ENCODE data around the gene PSMD12.
A peak's percentile ranks its signal among the peaks of the same experiment; 100 is the strongest.
"Not testable (repeated sequence)": the region's sequence is repeated elsewhere in the genome, so short reads cannot be mapped to it uniquely, and the experiment has no call there.

The PSMD12 gene

DNA sequence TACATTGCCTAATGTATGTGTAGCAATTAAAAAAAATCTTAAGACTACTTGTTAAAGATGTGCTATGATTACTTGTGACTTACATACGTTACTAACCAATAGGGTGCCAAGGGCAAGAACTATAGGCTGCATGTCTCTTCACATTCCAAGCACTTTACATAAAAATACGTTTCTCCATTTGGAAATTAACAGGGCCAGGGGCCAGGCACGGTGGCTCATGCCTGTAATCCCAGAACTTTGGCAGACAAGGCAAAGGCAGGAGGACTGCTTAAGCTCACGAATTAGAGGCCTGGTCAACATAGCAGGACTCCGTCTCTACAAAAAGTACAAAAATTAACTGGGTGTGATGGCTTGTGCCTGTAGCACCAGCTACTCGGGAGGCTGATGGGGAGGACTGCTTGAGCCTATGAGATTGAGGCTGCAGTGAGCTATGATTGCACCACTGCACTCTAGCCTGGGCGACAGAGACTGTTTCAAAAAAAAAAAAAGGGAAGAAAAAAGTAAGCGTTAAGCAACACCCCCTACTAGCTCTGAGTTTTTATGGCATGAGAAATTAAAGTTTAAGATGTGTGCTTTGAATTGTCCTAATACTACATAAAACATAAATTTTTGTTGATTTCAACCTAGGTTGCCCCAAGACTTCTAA lies 12.3 kb downstream of the PSMD12 start:
- FAIRE-seq = no peak

DNA sequence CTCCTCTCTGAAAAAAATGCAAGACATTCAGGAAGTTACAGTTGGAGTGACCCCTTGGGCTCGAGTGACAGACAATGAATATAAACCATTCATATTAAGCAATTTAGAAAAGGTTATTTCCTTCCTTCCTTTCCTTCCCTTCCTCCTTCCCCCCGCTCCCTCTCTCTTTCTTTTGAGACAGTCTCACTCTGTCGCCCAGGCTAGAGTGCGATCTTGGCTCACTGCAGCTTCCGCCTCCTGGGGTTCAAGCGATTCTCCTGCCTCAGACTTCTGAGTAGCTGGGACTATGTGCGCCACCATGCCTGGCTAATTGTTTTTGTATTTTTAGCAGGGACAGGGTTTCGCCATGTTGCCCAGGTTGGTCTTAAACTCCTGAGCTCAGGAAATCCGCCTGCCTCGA lies 13.2 kb downstream of the PSMD12 start:
- FAIRE-seq = no peak

DNA sequence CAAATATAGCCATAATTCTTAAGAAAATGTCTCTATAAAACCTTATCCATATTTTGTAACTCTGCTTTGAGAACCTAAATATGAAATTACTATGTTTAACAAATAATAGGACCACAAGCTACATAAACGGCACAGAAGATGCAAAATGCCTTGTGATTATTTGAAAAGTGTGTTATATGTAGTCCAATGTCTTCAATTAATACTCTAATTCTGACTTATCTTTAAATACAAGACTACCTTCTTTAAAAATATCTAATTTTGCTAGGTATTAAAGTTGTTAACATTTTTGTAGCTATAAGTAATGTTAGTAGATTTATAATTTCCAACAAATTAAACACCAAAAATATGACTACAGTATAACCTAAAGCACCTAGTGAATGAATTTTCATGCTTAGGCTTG lies 17.0 kb downstream of the PSMD12 start:
- FAIRE-seq = peak; percentile 43

DNA sequence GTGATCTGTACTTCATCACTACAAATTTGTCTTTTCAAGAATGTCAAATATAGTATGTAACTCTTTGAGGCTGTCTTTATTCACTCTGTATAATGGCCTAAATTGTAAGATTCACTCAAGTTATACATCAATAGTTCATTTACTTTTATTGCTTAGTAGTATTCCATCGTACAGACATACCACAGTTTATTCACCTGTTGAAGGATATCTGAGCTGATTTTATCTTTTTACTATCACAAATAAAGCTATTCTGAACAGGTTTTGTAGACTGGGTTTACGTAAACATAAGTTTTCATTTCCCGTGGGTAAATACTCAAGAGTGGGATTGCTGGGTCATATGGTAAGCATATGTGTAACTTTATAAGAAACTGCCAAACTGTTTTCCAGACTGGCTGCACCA lies 18.6 kb downstream of the PSMD12 start:
- FAIRE-seq = no peak

DNA sequence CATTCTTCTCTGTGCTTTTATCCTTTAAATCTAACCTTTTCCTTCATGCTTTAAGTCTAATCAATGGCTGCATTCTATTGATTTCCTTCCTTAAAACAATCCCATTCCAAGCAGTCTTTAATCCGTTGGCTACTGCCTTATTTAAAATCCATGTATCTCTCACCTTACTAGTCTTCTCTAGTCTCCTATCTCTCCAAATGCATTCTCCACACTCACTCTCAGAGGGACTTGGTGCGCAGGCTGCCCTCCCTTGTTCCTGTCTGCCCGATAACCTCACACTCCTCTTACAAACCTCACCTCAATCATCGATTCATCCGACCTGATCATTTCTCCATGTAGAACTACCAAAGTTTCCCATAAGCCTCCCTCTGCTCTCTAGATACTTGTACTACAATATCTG lies 23.1 kb downstream of the PSMD12 start:
- FAIRE-seq = no peak

DNA sequence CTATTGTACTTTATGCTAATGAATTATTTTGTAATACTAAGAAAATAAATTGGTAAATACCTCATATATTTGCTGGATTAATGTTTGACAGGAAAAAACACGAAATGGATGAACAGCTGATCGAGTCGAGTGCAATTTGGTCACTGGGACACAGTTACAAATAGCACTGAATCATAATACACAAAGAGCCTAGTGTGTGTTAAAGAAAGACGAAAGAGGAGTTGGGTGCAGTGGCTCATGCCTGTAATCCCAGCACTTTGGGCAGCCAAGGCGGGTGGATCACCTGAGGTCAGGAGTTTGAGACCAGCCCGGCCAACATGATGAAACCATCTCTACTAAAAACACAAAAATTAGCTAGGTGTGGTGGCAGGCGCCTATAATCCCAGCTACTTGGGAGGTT lies 28.0 kb downstream of the PSMD12 start:
- not testable (repeated sequence) for FAIRE-seq

DNA sequence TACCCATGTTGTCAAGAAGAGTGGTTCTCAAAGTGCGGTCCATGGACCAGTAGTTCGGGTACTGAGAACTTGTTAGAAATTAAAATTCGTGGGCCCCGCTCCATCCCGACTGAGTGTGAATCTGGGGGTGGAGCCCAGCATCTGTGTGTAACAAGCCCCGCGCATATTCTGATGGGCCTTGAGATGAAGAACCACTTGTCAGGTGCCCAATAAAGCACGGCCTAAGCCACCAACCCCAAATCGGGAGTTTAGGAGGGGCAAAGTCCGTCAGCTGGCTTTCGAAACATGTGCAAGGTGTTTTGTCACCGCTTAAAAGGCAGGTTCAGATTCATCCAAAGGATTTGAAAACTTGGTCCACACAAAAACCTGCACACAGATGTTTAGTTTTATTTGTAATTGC lies 29.5 kb downstream of the PSMD12 start:
- FAIRE-seq = no peak

DNA sequence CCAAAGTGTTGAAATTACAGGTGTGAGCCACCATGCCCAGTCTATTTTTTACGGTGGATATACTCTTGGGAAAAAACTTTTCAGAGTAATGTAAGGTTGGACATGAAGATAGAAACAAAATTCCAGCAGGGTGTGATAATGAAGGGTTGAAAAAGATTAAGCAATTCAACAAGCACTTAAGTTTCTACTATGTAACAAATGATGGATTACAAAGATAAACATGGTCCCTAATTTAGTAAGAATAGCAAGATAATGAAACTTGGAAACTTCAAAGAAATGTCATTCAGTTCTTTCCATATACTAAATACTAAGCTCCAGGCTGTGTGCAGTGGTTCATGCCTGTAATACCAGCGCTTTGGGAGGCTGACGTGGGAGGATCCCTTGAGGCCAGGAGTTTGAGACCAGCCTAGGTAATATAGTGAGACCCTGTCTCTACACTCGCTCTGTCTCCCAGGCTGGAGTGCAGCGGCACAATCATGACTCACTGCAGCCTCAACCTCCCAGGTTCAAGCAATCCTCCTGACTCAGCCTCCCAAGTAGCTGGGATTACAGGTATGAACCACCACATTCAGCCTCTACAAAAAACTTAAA lies 31.0 kb downstream of the PSMD12 start:
- no peak for FAIRE-seq

DNA sequence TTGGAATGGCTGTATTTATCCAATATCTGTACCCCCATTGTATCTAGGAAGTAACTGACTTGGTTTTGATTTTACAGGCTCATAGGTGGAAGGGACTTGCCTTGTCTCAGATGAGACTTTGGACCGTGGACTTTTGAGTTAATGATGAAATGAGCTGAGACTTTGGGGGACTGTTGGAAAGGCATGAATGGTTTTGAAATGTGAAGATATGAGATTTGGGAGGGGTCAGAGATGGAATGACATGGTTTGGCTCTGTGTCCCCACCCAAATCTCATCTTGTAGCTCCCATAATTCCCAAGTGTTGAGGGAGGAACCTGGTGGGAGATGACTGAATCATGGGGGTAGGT lies 34.2 kb downstream of the PSMD12 start:
- not testable (repeated sequence) for FAIRE-seq

DNA sequence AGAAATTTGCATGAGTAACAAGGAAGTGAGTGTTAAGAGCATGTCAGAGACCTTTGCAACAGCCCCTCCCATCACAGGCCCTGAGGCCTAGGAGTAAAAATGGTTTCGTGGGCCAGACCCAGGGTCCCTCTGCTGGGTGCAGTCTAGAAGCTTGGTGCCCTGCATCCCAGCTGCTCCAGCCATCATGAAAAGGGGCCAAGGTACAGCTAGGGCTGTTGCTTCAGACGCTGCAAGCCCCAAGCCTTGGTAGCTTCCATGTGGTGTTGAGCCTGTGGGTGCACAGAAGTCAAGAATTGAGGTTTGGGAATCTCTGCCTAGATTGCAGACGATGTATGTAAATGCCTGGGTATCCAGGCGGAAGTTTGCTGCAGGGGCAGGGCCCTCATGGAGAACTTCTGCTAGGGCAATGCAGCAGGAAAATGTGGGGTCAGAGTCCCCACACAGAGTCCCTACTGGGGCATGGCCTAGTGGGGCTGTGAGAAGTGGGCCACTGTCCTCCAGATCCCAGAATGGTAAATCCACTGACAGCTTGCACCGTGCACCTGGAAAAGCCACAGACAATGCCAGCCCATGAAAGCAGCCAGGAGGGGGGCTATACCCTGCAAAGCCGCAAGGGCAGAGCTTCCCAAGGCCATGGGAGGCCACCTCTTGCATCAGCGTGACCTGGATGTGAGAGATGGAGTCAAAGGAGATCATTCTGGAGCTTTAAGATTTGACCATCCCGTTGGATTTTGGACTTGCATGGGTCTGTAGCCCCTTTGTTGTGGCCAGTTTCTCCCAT lies 34.8 kb downstream of the PSMD12 start:
- not testable (repeated sequence) for FAIRE-seq

DNA sequence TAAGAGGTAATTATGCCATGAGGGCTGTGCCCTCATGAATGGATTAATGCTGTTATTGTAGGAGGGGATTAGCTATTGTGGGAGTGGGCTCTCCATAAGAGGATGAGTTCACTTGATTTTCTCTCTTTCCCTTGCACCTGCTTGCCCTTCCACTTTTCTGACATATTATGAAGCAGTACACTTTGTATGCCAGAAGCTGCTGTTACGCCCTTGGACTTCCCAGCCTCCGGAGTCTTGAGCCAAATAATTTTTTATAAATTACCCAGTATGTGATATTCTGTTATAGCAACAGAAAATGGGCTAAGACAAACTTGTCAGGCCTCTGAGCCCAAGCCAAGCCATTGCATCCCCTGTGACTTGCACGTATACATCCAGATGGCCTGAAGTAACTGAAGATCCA lies 38.4 kb downstream of the PSMD12 start:
- no peak for FAIRE-seq

DNA sequence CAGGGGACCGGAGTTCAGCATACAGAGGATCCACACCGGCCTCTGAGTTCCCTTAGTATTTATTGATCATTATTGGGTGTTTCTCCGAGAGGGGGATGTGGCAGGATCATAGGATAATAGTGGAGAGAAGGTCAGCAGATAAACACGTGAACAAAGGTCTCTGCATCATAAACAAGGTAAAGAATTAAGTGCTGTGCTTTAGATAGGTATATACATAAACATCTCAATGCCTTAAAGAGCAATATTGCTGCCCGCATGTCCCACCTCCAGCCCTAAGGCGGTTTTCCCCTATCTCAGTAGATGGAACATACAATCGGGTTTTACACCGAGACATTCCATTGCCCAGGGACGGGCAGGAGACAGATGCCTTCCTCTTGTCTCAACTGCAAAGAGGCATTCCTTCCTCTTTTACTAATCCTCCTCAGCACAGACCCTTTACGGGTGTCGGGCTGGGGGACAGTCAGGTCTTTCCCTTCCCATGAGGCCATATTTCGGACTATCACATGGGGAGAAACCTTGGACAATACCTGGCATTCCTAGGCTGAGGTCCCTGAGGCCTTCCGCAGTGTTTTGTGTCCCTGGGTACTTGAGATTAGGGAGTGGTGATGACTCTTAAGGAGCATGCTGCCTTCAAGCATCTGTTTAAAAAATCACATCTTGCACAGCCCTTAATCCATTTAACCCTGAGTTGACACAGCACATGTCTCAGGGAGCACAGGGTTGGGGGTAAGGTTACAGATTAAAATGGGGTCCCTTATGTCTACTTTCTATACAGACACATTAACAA lies 39.2 kb downstream of the PSMD12 start:
- not testable (repeated sequence) for FAIRE-seq

DNA sequence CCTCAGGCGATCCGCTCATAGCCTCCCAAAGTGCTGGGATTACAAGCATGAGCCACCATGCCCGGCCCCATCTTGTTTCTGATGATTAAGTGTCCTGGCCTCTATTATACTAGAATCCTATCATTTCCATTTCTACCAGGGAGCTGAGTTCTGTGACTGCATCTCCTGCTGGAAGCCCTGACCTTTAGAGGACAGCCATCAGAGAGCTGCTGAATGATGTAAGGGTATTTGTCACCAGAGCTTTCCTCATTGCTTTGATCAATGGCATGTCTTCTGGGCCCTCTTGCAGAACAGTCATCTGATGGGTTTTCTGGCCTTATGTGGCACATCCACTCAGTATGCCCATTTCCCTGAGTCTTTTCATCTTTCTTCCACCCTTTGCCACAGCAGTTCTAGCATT lies 39.9 kb downstream of the PSMD12 start:
- no peak for FAIRE-seq

DNA sequence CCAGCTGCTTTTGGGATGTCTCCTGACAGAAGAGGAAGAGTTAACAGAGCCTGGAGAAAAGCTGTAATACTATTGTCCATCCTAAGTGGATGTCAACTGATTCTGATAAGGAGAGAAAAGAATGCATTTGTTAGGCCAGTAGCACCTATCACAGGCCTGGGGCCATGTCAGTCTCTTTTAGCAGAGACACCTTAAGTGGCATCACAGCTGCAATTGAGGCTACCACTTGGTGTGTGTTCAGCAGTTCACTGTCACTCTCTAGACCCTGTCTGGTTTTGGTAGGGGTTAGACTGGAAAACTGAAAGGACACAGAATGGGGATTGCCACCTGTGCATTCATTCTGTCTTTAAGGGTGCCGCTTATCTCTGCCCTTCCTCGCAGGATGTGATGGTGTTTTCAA lies 42.0 kb downstream of the PSMD12 start:
- FAIRE-seq = no peak

DNA sequence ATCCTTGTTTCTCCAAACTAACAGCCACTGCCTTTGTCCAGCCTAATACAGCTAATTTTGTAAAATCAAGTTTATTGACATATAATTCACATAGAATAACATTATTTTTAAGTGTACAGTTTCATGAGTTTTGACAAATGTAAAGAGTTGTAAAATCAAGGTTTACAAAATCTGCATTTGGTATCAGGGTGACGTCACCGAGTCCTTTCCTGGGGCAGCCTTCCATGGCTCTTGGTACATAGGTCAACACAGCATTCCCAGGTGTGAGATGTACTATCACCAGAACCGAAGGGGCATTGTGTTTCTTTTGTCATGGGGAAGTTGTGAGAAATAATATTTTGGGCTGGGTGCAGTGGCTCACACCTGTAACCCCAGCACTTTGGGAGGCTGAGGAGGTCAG lies 42.9 kb downstream of the PSMD12 start:
- no peak for FAIRE-seq

DNA sequence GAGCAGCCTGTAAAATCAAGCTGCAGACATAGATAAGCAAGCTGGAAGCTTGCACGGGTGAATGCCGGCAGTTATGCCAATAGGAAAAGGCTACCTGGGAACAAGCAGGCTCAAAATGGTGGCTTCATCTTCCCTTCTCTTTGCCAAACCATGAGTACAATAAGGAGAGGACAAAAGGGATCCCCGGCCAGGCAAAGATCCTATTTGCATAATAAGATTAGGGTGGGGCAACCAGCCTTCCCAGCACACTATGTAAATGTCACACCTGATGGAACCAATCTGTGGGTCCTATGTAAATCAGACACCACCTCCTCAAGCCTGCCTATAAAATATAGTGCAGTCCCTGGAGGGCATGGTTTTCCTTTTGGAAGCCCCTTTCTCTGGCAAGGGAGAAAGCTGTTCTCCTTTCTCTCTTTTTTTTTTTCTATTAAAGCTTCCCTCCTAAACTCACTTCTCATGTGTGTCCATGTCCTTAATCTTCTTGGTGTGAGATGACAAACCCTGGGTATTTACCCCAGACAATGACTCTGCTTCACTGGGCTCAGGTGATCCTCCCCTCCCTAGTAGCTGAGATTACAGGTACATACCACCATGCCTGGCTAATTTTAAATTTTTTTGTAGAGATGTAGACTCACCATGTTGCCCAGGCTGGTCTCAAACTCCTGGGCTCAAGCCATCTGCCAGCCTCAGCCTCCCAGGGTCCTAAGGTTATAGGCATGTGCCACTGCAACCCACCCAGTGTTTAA lies 44.2 kb downstream of the PSMD12 start:
- FAIRE-seq = no peak

DNA sequence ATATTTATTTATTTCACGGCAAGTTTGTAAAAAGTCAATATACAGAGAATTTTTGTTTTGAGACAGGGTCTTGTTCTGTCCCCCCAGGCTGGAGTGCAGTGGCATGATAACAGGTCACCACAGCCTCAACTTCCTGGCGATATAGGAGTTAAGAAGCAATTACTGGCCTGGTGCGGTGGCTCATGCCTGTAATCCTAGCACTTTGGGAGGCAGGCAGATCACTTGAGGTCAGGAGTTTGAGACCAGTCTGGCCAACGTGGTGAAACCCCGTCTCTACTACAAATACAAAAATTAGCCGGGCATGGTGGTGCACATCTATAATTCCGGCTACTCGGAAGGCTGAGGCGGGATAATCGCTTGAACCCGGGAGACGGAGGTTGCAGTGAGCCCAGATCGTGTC lies 44.9 kb downstream of the PSMD12 start:
- not testable (repeated sequence) for FAIRE-seq

DNA sequence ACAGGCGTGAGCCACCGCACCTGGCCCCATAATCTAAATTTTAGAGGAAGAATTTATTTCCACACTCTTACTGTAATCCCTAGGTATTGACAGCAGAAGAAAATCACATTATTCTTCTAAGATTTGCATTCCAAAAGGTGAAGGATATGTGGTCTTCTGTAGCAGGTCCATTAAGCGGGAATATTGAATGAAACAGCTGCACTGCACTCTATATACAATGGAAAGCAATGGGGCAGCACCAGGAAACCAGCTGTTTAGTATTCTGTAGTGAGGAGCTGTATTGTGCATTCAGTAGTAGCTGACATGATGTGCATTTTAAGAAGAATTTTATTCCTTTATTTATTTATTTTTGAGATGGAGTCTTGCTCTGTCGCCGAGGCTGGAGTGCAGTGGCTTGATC lies 49.6 kb downstream of the PSMD12 start:
- FAIRE-seq = no peak

DNA sequence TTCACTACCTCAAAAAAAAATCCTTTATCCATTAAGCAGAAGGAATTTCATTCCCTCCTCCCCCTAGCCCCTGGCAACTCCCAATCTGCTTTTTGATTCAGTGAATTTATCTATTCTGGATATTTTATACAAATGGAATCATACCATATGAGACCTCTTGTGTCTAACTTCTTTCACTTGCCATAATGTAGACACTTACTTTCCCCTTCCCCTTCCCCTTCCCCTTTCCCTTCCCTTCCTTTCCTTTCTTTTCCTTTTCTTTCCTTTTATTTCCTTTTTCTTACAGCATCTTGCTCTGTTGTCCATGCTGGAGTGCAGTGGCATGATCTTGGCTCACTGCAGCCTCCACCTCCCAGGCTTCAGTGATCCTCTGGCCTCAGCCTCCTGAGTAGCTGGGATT lies 50.5 kb downstream of the PSMD12 start:
- no peak for FAIRE-seq

DNA sequence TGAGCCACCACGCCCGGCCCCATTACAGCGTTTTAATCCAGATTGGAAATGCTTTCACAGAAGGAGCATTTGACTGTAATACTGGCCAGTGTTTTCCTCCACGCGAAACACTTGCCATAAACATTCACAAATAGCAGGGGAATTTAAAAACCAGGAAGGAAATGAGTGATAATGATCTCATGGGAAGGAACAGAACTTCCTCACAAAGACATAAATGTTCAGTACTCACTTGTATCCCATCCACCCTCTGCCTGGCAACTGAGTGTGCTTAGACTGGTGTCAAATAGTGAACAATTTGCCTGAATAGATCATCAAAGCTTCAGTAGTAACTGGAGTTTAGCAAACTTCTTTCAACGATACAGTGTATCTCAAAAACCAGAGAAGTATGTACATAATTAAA lies 54.1 kb downstream of the PSMD12 start:
- FAIRE-seq = no peak

DNA sequence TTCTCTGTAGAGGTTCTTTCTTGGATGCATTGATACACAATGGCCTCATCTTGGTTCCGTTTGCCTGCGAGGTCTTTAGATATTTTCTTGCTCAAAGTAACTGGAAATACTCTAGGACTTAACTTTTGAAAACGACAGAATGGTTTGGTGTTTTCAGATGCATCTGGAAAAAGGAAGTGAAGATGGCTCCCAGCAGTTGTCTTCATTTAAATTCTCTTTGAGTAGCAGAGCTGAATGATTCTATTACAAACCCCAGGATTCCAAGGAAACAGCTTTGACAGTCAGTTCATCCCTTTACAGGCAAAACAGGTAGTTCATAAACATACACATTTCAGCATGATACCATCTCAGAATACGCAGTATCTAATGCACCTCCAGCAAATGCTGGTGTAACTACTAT lies 54.8 kb downstream of the PSMD12 start:
- FAIRE-seq = no peak

DNA sequence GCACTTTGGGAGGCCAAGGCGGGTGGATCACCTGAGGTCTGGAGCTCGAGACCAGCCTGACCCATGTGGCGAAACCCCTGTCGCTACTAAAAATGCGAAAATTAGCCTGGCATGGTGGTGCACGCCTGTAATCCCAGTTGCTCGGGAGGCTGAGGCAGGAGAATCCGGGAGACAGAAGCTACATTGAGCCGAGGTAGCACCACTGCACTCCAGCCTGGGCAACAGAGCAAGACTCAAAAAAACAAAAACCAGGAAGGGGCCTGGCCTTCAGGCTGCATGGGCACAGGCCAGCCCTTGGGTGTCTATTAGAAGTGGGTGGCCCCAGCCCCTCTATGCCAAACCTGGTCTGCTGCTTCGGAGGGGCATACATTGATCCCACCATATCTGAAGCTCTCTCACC lies 56.0 kb downstream of the PSMD12 start:
- FAIRE-seq = no peak
